Fibroblast of skin of right biceps (primary cell): Measurements from ENCODE around the gene KCTD21.

Experiments
- DNase-seq: peaks from one replicate; pipeline ENCODE4 v3.0.0-alpha.2; 2013

Gene KCTD21

GRCh38 chr11:78218707-78219492 lies 30.5 kb upstream of the KCTD21 start:
- DNase-seq: no peak

- DNase-seq: no peak
These were observed 29.5 kb upstream of the KCTD21 start for GRCh38 chr11:78217650-78218541.

GRCh38 chr11:78216571-78217287 lies 28.3 kb upstream of the KCTD21 start:
- DNase-seq: no peak

DNA sequence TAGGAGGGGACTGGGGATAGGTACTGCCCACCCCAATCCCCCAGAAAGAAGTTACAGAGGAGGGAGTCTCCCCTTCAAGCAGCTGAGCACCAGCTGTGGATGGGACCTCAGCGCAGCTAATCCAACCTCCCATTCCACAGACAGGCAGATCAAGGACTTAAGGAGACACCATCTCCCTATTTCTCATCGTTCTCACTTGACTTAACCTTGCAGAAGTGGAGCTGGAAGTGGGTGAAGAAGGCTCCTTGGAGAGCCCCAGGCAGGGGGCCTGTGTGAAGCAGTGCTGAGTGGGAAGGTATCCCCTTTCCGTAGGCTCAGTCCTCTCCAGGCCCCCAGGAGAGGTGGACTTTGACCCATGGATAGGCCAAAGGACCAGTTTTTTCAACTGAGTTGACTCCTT lies 27.6 kb upstream of the KCTD21 start:
- no peak for DNase-seq

DNA sequence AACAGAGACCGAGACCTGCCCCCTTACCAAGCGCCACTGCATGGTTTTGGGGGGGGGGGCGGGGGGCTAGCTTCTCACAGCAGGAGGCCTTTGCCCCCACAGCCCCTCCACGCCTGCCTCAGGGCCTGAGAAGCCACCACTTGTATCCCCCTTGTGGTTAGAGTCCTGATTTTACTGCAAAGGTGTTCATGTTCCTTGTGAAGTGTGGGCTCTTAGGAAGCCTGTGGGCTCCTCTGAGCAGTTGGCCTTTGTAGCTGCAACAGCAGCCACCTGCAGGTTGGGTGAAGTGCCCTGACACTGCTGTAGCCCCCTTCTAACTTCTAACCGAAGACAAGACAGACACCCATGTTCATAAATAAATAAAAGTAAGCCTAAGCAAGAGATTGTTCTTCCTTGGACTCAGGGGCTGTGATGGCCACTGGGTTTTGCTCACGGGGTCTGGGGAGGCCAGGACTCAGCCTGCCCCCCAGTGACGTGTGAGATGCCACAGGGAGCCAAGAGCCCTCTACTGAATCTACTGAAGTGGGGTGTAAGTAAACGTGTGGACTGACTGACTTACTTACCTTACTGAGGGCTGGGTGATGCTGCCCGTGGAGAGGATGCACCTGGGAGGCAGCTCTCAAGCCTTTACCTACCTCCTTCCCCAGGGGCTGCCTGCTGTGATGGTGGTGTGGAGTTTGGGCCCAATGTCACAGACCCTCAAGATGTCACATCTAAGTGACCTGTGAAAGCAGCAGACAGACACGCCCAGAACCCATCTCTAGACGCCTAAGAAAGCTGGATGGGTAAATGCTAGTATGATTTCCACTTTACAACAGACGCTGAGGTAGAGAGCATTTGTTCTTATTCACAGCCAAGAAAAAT lies 26.1 kb upstream of the KCTD21 start:
- no peak for DNase-seq

DNA sequence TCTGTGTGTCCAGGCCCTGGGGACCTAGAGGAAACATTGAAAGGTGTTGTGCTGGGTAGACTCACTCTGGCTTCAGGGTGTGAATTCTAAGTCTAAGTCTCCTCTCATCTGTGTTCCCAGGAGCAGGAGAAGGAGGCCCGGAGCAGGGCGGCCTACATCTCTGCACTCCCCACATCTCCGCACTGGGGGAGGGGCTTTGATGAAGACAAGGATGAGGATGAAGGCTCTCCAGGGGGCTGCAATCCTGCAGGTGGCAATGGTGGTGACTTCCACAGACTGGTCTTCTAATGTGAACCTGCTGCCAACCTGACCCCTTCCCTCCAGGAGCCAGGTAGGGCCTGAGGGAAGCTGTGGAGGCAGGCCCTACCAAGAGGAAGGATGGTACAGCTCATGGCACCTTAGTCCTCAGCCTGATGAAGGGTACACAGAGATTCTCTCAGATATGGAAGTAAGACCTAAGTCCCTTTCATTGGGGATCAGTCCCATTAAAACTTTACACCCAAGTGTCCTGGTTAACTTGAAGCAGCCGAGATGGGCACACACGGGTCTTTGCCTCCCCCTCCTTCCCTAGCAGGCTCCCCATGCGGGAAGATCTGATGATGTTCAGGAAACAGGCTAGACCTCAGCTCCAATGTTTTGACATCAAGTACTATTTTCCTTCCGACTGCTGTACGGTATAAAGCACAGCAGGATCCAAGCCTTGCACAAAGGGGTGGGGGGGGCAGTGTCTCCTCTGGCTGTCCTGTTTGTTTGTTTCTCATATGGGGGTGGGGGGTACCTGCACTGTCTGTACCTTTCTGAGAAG lies 25.3 kb upstream of the KCTD21 start:
- no peak for DNase-seq

DNA sequence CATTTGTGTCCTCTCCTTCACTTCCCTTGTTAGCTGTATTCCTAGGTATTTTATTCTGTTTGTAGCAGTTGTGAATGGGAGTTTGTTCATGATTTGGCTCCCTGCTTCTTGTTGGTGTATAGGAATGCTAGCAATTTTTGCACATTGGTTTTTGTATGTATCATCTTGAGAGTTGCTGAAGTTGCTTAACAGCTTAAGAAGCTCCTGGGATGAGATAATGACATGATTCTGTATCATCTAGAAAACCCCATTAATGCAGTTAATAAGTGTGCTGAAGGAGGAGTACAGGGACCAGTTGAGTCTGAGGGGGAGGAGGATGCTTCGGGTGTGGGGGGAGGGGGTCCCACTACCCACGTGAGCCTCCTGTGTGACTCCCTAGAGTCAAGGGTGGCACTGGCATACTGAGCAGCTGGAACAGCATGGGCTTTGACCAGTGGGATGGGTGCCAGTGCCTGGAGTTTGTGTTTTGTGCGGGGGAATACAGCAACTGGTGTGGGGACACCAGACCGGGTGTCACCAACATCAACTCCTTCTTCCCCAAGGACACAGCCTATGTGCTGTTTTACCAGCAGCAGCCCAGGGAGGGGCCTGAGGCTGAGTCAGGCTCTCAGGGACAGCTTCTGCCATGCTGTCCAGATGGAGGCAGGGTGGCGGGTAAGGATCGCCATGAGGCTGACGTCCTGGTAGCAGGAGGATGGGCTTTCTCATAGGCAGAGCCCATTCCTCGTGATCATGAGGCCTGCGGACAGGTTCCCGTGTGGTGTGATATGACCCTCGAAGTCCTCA lies 24.4 kb upstream of the KCTD21 start:
- peak; percentile 44 for DNase-seq

- no peak for DNase-seq
These were observed 23.1 kb upstream of the KCTD21 start for GRCh38 chr11:78211565-78211964.

GRCh38 chr11:78210000-78210608 lies 21.7 kb upstream of the KCTD21 start:
- DNase-seq: no peak

GRCh38 chr11:78209478-78209877 lies 21.1 kb upstream of the KCTD21 start:
- DNase-seq: no peak

DNA sequence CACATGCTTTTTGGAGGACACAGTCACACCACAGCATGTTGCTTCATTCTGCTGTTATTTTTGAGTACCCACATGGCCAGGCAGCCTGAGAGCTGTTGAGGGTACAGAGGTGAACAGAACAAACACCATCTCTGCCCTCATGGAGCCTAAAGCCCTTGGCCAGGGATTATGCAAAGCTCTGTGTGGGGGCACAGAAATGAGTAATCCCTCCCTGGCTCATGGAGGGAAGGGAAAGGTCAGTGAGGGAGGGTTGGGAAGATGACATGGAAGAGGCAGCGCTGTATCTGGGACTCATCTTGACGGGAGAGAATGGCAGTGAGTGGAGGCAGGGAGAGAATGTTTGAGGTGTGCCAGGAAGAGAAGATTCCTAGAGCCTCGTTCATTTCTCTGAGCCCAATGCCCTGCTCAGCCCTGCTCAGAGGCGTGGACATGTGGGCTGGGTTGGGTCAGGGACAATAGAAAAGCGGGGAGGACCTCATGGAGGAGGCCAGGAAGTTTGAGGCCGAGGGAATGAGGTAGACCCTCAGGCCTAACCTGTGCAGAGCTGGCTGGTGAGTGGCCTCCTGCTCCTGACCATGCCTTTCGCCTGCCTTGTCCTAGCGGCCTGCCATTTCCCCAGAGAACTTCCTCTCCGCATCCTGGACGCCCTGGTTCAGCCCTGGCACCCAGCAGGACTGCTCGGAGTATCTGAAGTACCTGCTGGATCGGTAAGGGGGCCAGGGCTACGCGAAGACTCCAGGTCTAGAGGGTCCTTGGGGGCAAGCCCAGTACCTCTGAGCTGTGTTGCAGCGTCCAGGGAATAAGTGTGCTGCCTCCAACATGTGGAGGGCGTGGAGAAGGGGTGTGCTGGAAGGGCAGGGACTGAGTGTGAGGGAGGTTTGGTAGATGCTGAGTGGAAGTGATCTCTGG lies 20.1 kb upstream of the KCTD21 start:
- peak; percentile 37 for DNase-seq

- DNase-seq: no peak
These were observed 19.3 kb upstream of the KCTD21 start for GRCh38 chr11:78207532-78208256.

DNA sequence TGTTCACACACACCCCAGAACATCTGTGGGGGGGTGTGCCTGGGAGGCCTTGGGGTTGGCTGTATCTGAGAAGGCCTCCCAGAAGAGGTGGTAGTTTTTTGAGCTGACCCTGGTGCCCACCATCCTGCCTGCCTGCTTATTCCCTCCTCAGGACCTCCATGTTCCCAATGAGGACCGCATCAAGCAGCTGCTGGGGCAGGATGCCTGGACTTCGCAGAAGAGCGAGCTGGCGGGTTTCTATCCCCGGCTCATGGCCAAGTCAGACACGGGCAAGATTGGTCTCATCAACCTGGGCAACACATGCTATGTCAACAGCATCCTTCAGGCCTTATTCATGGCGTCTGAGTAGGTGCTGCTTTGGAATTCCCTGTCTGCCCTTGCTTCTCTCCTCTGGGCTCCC lies 17.3 kb upstream of the KCTD21 start:
- DNase-seq: no peak

DNA sequence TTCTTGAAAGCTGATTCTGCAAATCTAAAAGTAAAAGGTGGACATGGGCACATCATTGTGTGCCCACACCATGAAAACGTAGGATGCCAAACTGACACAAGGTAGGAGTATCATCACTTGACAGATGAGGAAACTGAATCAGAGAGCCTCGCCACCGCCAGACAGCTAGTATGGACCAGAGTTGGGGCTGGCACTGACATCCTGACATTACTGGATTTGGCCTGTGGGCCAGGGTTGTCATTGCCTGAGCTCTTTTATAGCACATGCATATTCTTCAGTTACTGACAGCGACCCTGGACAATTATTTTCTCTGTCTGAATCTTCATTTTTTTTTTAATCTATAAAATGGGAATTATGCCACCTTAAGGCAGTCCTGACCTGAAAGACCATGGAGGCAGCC lies 16.8 kb upstream of the KCTD21 start:
- no peak for DNase-seq

DNA sequence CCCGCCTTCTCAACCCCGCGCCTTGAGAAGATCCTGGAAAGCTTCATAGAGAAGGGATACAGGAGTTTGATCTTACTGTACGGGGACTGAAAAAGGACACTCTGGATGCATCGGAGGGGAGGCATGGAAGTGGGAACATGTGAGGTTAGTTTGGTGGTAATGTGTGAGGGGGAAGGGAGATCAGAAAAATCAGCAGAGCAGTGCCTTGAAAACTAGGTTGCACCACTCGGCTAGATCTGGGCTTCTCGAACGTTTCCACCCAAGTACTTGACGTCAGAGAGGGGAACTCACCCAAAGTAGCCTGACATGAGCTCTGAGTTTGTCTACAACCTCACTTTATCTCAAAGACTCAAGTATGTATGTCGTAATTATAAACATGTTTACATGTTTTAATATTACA lies 14.8 kb upstream of the KCTD21 start:
- no peak for DNase-seq

DNA sequence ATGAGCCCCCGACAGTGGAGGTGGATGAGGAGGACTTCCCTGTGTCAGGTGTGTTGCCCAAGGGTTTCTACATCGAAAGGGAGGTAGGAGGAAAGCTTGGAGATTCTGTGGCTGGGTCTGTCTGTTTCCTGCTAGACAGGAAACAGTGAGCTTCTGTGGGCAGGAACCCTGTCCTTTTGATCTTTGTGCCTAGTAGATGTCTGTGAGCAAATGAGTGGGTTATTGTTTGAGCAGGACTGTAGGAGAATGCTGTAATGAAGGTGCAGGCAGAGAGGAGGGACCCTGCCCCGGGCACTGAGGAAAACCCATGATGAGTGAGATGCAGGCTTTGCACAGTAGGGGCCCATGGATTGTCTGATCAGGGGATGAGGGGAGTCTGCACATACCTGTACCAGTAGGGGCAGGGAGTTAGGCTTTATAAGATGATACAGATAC lies 14.3 kb upstream of the KCTD21 start:
- DNase-seq: no peak

GRCh38 chr11:78201096-78201818 lies 12.8 kb upstream of the KCTD21 start:
- DNase-seq: no peak

GRCh38 chr11:78200553-78200952 lies 12.1 kb upstream of the KCTD21 start:
- no peak for DNase-seq
